Right kidney (tissue), 1 donor: ENCODE data around the gene PLCXD3.

ENCODE experiments used
- DNase-seq: peaks from one replicate; pipeline ENCODE4 v3.0.0-alpha.2; 2016

PLCXD3 gene

DNA sequence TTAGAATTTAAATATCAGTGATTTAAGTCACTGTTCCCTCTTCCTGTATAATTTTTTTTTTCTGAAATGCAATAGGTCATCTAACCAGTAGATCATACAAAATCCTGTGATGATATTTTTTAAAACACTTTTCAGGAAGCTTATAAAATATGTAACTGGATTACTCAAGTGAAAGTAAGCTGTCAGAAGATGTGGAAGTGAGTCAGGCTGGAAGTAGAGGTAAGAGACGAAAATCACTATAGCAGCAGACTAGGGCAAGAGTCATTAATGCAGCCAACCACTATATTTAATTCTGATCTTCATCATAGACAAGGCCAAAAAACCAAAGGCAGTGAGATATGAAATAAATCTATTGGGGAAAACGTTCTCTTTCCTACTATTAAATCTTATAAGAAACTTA lies 231.4 kb downstream of the PLCXD3 start:
- no peak for DNase-seq

DNA sequence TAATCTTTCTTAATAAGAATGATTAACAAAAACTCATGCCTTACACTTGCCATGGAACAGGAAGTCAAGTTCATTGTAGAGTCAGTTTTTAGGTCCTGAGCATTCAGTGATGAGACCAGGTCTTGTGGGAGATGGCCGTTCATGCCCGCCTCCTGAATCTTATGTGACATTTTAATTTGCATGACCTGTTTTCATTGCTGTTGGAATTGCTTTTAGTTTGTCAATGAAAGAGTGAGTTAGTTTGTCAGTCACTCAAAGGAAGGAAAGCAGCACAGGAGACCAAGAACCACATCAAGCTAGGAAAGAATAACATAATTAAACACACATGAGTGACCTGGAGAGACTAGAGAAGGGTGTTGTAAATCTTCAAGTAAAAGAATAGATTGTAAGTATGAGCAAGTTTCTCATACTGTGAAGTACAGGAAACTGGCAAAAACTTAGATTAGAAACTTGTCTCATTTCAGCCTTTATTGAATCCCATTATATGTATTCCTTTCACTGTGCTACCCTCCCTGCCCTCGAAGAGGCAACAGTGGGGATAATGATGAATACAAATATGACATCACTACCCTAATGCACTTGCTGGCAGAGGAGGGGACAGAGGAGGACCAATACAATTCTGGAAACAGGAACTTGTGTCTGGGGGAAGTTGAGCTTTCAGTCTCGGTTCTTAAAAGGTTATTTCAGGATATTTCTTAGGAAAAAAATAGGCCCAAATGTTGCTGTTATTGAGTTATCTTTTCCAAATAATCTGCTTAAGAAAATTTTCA lies 232.7 kb downstream of the PLCXD3 start:
- DNase-seq: peak; percentile 10

DNA sequence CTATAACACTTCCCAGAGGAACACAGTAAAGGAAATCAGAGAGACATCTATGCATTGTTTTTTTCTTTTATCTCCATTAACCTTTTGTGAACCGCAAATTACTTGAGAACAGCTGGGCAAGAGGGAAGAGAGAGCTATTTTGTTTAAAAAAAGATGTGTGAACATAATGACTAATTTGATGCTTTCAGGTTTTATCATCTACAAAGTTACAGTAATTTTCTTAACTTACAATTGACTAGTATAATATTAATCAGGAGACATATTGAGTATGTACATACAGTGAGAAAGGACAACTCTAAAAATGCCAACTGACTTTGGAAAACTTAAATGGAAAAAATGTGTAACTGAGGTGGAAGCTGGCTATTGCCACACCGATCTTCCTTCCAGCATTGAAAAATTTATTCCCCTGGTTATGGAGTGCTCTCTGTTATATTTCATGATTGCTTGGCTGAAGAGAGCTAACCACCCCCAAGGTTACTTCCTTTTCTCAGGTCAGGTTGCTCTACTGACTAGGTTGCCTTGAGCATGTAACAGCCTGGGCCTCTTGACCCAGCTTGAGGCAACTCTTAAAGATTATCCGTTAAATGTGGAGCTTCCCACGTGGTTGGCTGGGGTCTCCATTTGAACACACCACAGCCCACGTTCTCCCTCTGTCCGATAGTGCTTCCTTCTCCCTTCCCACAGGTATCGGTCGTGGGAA lies 234.4 kb downstream of the PLCXD3 start:
- no peak for DNase-seq

DNA sequence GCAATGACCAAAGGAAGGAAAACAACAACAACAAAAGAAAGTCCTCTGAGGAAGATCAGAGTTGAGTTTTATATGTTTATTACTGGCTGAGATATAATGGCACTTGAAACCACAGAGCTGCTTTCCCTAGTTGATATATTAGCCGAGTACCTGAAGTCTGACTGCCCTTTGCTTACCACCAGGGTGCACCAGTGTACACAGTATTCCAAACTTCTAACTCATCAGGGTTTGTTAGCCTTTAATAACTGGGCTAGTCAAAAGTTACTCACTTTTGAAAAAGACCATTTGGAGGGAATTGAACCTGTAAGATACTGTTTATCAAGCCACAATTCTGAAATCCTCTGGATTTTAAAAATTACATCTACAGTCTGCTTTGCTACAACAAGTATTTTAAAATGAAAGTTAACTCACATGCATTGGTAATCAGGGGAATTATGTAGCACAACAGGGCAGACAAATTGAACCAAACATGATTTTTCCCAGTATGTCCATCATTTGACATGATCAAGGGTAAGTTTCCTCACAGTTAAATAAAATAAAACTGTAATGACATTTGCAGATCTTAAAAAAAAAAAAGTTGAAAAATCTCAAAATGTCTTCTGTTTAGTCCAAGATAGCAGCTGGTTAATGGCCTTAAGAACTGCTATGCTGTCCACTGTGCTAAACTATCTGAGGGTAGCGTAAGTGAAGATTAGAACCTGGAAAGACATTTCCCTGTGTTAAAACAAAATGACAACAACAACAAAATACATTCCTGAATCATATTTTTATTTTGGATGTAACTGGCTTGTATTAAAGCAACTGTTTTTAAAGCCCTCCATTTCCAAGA lies 239.8 kb downstream of the PLCXD3 start:
- DNase-seq: peak; percentile 11

DNA sequence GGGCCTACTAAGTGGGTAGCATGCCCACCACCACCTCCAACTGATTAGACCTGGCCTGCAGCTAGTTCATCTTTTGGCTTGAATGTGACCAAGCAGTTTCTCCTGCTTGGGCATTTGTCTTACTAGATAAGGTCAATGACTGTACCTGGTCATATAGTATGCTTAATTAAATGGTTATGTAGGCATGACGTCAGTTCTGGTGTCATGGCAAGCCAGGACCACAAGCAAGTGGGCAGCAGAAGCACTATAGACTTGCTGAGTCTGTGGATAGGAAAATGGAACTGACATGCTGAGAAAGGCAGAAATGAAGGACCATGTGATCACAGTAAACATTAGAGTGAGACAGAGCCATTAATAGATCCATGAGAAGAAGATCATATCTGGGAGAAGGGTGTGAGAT lies 241.5 kb downstream of the PLCXD3 start:
- DNase-seq: no peak

DNA sequence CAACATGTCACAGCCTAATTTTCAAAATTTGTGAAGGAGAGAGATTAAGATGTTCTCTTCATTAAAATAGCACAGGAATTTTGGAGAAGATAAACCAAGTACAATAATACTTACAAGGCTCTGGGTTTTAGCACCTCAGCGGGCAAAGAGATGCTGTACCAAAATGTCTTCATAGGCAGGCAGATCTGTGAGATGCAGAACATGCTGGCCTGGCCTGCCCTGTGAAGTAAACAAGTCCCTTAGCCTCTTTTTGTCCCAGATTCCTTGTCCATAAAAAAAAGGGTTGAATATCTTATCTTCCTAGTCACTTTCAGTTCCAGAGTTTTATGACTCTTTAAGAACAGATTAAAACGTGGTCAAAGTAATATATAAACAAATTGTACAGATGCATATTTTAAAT lies 244.0 kb downstream of the PLCXD3 start:
- no peak for DNase-seq

DNA sequence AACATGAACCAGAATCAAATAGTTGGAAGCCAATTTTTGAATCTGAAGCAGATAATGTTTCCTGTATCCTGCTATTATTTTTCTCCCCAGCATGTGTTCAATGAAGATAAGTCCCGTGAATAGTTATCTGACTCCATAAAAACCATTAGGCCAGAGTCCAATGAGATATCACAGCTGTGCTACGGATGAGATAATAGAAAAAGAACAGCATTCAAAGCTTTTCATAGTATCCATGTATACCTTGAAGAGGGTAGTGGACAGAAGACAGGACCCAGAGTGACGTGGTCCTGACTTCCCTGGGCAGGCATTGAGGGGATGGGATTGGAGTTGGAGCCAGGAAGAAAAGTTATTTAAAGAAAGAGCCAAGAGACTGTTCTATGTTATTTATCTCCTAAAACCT lies 246.4 kb downstream of the PLCXD3 start:
- DNase-seq: no peak

DNA sequence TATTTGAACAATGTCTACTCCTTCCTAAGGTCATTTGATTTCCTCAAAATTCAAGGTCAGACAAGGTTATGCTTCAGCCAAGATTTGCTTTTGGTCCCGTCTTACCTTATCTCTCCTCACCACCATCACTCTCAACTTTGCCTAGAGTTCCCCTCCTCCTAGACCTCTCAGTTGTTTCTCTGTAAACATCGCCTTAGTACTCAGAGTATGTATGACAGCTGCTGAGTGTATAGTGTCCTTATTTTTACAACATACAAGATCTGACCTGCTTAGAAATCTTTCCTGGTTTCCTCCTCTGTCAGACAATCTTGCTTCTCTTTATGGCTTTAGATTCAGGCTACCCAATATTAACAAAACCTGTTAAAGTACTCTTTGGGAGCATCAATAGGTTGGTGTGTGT lies 247.1 kb downstream of the PLCXD3 start:
- DNase-seq: no peak
